CD4-positive, alpha-beta memory T cell (primary cell): ENCODE data around the gene ZDHHC12. TPM values are rescaled to one million over a fixed set of nuclear protein-coding genes. Genes with fewer than 3 reads are reported as not detected.

Experiments used
- CTCF ChIA-PET: fragments of 350-600 bp; sonication (Branson Sonifier 250); formaldehyde crosslinking; loops from one replicate; lab custom pipeline; 2021; ENCODE audit warnings: inconsistent platforms; ENCODE audit not compliant: partially characterized antibody; lab: Charles Lee
- POLR2A ChIA-PET: fragments of 350-600 bp; sonication (Branson Sonifier 250); formaldehyde crosslinking; loops from one replicate; lab custom pipeline; 2021; ENCODE audit not compliant: partially characterized antibody; lab: Charles Lee
- DNase-seq, 5 donors: peaks; one replicate each; pipeline versions ENCODE4 v3.0.0 to v3.0.0-alpha.2; 2020 to 2022; ENCODE audit warnings: mixed read lengths in 1 of 5
- H3K27ac ChIP-seq: one replicate; pipeline ENCODE4 v1.7.0; 2013; ENCODE audit warnings: low read depth, low read length
- H3K27me3 ChIP-seq: 2 replicates; pipeline ENCODE4 v1.7.0; 2013; ENCODE audit warnings: mild to moderate bottlenecking, low read length, moderate library complexity; ENCODE audit not compliant: insufficient read depth
- H3K36me3 ChIP-seq: 2 replicates; pipeline ENCODE4 v1.7.0; 2013; ENCODE audit warnings: mild to moderate bottlenecking, low read length, moderate library complexity; ENCODE audit not compliant: insufficient read depth
- H3K4me1 ChIP-seq: 2 replicates; pipeline ENCODE4 v1.7.0; 2013; ENCODE audit warnings: mild to moderate bottlenecking, low read length, moderate library complexity; ENCODE audit not compliant: insufficient read depth
- H3K4me3 ChIP-seq, 2 donors: one replicate each; pipeline ENCODE4 v1.7.0; 2013; ENCODE audit warnings: low read length in 2 of 2, mild to moderate bottlenecking in 1 of 2
- H3K9me3 ChIP-seq, 2 donors: one replicate each; pipeline ENCODE4 v1.7.0; 2013; ENCODE audit warnings: low read length in 2 of 2, control low read depth in 1 of 2; ENCODE audit not compliant: control insufficient read depth in 1 of 2
- H3K27ac Mint-ChIP-seq, 7 donors: one replicate each; pipeline ENCODE4 v1.8.0; 2020 to 2021; ENCODE audit warnings: mixed read lengths in 7 of 7, mild to moderate bottlenecking in 6 of 7, inconsistent platforms in 3 of 7, moderate library complexity in 3 of 7
- H3K27me3 Mint-ChIP-seq, 2 donors: one replicate each; pipeline ENCODE4 v1.8.0; 2020 to 2021; ENCODE audit warnings: mixed read lengths in 2 of 2
- H3K36me3 Mint-ChIP-seq, 2 donors: one replicate each; pipeline ENCODE4 v1.8.0; 2020 to 2021; ENCODE audit warnings: mixed read lengths in 2 of 2, inconsistent platforms in 1 of 2, mild to moderate bottlenecking in 1 of 2
- H3K4me1 Mint-ChIP-seq, 4 donors: one replicate each; pipeline ENCODE4 v1.8.0; 2020 to 2021; ENCODE audit warnings: mixed read lengths in 4 of 4, mild to moderate bottlenecking in 1 of 4
- H3K4me3 Mint-ChIP-seq, 8 donors: one replicate each; pipeline ENCODE4 v1.8.0; 2020 to 2021; ENCODE audit warnings: mixed read lengths in 8 of 8, mild to moderate bottlenecking in 7 of 8, moderate library complexity in 6 of 8, inconsistent platforms in 3 of 8
- H3K9me3 Mint-ChIP-seq, 8 donors: one replicate each; pipeline ENCODE4 v1.8.0; 2020 to 2021; ENCODE audit warnings: mixed read lengths in 8 of 8, mild to moderate bottlenecking in 5 of 8, inconsistent platforms in 3 of 8, moderate library complexity in 1 of 8
- intact Hi-C: fragments of 100-400 bp; cut with micrococcal nuclease; formaldehyde crosslinking; loops from one replicate; pipeline ENCODE4 v1.15.1; 2023
- polyA plus RNA-seq, 2 donors: library from polyadenylated mRNA; unstranded; fragments of 300-500 nt; fragmentation: Illumina TruSeq; gene quantifications; one replicate each; pipeline ENCODE4 v1.2.3, GENCODE V29; 2021
- total RNA-seq, 2 experiments: library from RNA; stranded (reverse); gene quantifications; one replicate each; pipeline ENCODE4 v1.2.3, GENCODE V29; 2021

The ZDHHC12 gene
- total and polyA plus RNA-seq, 4 experiments from 2014 or later = 24.6 to 75.7 (median 41.7) TPM

DNA sequence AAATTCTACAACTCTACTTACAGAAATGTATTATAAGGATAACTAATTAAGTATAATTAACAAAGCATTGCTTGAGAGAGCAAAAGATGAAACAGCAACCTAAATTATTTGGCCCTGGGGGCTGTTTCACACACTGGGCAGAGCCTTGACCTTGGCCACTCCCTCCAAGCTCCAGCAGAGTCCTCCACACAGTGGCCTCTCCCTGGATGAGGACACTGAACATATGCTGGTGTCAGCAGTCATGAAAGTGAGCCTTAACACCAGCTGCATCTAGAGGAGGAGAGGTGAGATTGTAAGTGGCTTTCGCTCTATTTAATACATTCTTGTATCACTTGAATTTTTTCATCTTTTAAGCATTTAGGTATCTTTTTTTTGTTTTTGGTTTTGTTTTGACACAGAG is 23.3 kb upstream of the ZDHHC12 start:
- Mint-ChIP-seq H3K27ac (no peak overlapping the region), H3K4me3 (no peak overlapping the region), H3K4me1 (no peaks in the 10 kb centered on the region), H3K9me3 (no peaks in the 10 kb centered on the region), H3K36me3 (peaks cover 7 to 17% of the 10 kb centered on the region in 2 donors), H3K27me3 (no peaks in the 10 kb centered on the region)
- no peaks in the 10 kb centered on the region for H3K9me3 ChIP-seq
- H3K36me3 ChIP-seq = peaks cover 11% of the 10 kb centered on the region
- no peak for DNase-seq
- H3K4me3 ChIP-seq = no peak overlapping the region
- H3K27ac ChIP-seq = no peak overlapping the region
- CTCF ChIA-PET = no interaction called here
- intact Hi-C loops = no loop called here
- H3K4me1 ChIP-seq = no peaks in the 10 kb centered on the region
- H3K27me3 ChIP-seq = no peaks in the 10 kb centered on the region
- POLR2A ChIA-PET = no interaction called here

DNA sequence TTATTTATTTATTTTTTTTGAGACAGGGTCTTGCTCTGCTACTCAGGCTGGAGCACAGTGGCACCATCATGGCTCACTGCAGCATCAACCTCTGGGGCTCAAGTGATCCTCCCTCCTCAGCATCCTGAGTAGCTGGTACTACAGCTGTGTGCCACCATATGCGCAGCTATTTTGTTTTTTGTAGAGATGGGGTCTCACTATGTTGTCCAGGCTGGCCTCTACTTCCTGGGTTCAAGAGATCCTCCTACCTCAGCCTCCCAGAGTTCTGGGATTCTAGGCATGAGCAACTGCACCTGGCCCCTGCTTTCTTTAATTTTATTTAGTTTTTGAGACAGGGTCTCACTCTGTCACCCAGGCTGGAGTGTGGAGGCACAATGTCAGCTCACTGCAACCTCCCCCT is 19.5 kb upstream of the ZDHHC12 start:
- intact Hi-C loops = no loop called here
- no peaks in the 10 kb centered on the region for H3K9me3 Mint-ChIP-seq
- H3K4me3 ChIP-seq = no peak overlapping the region
- ChIA-PET POLR2A (interaction anchor here (0.8 to 2.5 kb wide), 2 partner anchors 19 to 43 kb away, joined by 3 to 7 read pairs; partner anchors contain the start of genes TBC1D13 and ZDHHC12), CTCF (no interaction called here)
- H3K36me3 Mint-ChIP-seq = peaks cover 4 to 22% of the 10 kb centered on the region in 2 donors
- peak overlapping the region in 1 of 7 donors; percentile 4 for H3K27ac Mint-ChIP-seq
- H3K36me3 ChIP-seq = peaks cover 7% of the 10 kb centered on the region
- no peaks in the 10 kb centered on the region for H3K4me1 Mint-ChIP-seq
- H3K27me3 ChIP-seq = no peaks in the 10 kb centered on the region
- no peak for DNase-seq
- no peaks in the 10 kb centered on the region for H3K27me3 Mint-ChIP-seq
- no peak overlapping the region for H3K27ac ChIP-seq
- H3K9me3 ChIP-seq = no peaks in the 10 kb centered on the region
- H3K4me3 Mint-ChIP-seq = no peak overlapping the region
- H3K4me1 ChIP-seq = no peaks in the 10 kb centered on the region

DNA sequence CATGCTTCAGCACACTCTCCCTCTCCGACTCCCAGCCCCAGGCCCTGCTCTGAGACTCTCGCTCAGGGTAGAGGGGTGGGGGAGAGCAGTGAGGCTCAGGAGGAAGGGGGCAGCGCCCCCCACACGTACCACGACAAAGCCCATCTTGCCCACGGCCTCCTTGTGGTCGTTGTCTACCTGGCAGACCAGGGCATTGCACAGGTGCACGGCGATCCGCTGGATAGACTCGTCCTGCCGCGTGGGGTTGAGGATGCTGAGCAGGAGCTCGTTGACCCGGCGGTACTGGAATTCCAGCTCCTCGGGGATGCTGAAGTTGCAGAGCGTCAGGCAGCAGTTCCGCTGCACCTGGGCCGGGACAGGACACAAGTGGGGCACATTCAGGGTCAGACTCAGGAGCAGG is 18.5 kb upstream of the ZDHHC12 start:
- no peaks in the 10 kb centered on the region for H3K4me1 Mint-ChIP-seq
- Histone ChIP-seq H3K27ac (no peak overlapping the region), H3K36me3 (peaks cover 7% of the 10 kb centered on the region), H3K27me3 (no peaks in the 10 kb centered on the region), H3K4me3 (no peak overlapping the region), H3K9me3 (no peaks in the 10 kb centered on the region), H3K4me1 (no peaks in the 10 kb centered on the region)
- H3K9me3 Mint-ChIP-seq = no peaks in the 10 kb centered on the region
- ChIA-PET CTCF (interaction anchor here (1.1 kb wide), 1 partner anchor 76 kb away, joined by 3 read pairs; the partner anchor contains the start of gene ENDOG), POLR2A (interaction anchor here (1.1 to 2.5 kb wide), 2 partner anchors 18 to 29 kb away, joined by 4 to 7 read pairs; partner anchors contain the start of genes ZDHHC12 and ZER1)
- H3K4me3 Mint-ChIP-seq = no peak overlapping the region
- intact Hi-C loops = no loop called here
- peak overlapping the region in 1 of 7 donors; percentile 35 for H3K27ac Mint-ChIP-seq
- H3K27me3 Mint-ChIP-seq = no peaks in the 10 kb centered on the region
- DNase-seq = no peak
- peaks cover 7 to 25% of the 10 kb centered on the region in 2 donors for H3K36me3 Mint-ChIP-seq

- peak overlapping the region in 1 of 8 donors; percentile 23 for H3K4me3 Mint-ChIP-seq
- Histone ChIP-seq H3K36me3 (peaks cover 26% of the 10 kb centered on the region), H3K27ac (no peak overlapping the region), H3K4me3 (no peak overlapping the region), H3K9me3 (no peaks in the 10 kb centered on the region), H3K27me3 (no peaks in the 10 kb centered on the region), H3K4me1 (no peaks in the 10 kb centered on the region)
- H3K27me3 Mint-ChIP-seq = no peaks in the 10 kb centered on the region
- peaks cover 0 to 3% (median 0%) of the 10 kb centered on the region in 4 donors for H3K4me1 Mint-ChIP-seq
- ChIA-PET CTCF (interaction anchor here (0.6 to 1.4 kb wide), 5 partner anchors 11 to 617 kb away, joined by 3 to 4 read pairs (median 3); partner anchors contain the start of genes PKN3 and ZDHHC12), POLR2A (interaction anchor here (1.0 to 1.3 kb wide), 2 partner anchors 11 to 36 kb away, joined by 3 read pairs; partner anchors contain the start of genes ZDHHC12 and ZER1)
- intact Hi-C loops = no loop called here
- peaks cover 18 to 44% of the 10 kb centered on the region in 2 donors for H3K36me3 Mint-ChIP-seq
- H3K9me3 Mint-ChIP-seq = no peaks in the 10 kb centered on the region
- no peak for DNase-seq
- peak overlapping the region in 3 of 7 donors; percentile 51 to 74 (median 68) for H3K27ac Mint-ChIP-seq
Observed at GRCh38 chr9:128735373-128735772, 11.4 kb upstream of the ZDHHC12 start.

DNA sequence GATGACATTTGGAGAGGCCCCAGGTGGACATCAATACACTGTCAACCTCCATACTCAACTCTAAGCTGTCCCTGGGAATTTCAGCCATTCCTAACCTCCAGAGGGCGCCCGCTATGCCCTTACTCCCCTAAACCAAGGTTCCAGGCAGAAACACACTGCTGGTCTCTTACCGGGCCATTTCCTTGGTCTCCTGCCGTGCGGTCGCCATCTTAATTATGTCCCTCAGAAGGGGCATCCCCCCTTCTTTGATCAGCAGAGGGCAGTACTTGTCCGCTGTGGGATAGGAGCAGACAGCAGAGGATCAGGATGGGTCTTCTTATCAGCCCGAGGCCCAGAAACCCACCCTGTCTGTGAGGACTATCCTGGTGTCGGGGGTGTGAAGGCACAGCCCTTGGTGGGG is 9.3 kb upstream of the ZDHHC12 start:
- H3K4me3 ChIP-seq = no peak overlapping the region
- Mint-ChIP-seq H3K27ac (no peak overlapping the region), H3K4me3 (no peak overlapping the region), H3K27me3 (no peaks in the 10 kb centered on the region), H3K4me1 (peaks cover 0 to 3% (median 0%) of the 10 kb centered on the region in 4 donors), H3K36me3 (peaks cover 14 to 37% of the 10 kb centered on the region in 2 donors), H3K9me3 (no peaks in the 10 kb centered on the region)
- CTCF ChIA-PET = interaction anchor here (0.6 kb wide), 1 partner anchor 11 kb away, joined by 3 read pairs; no protein-coding TSS in a partner anchor
- DNase-seq = no peak
- no peaks in the 10 kb centered on the region for H3K27me3 ChIP-seq
- H3K27ac ChIP-seq = no peak overlapping the region
- POLR2A ChIA-PET = no interaction called here
- H3K36me3 ChIP-seq = peaks cover 18% of the 10 kb centered on the region
- no peaks in the 10 kb centered on the region for H3K4me1 ChIP-seq
- H3K9me3 ChIP-seq = no peaks in the 10 kb centered on the region
- intact Hi-C loops = no loop called here

- POLR2A ChIA-PET = no interaction called here
- no peaks in the 10 kb centered on the region for H3K4me1 ChIP-seq
- peaks cover 18% of the 10 kb centered on the region for H3K36me3 ChIP-seq
Observed at GRCh38 chr9:128732576-128732975, 8.6 kb upstream of the ZDHHC12 start.

DNA sequence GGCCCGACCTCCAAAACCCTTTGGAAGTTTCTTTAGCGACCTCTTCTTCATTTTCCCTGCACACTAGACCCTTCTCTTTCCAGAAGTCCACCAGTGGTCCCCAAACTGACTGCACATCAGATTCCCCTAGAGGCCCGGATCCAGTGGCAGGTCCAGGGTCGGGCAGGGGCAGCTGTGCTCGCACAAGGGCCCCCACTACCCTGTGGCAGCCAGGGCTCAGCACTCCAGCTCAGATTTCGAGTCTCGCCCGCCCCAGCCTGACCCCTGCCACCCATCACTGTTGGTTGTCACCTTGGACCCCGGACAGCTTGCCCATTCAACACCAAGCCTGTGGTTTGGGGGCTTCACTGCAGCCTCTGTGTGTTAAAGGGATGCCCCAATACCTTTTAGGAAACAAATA is 7.8 kb upstream of the ZDHHC12 start:
- no peaks in the 10 kb centered on the region for H3K27me3 Mint-ChIP-seq
- Histone ChIP-seq H3K27ac (no peak overlapping the region), H3K4me1 (no peaks in the 10 kb centered on the region), H3K27me3 (no peaks in the 10 kb centered on the region), H3K4me3 (no peak overlapping the region), H3K36me3 (peaks cover 18% of the 10 kb centered on the region), H3K9me3 (no peaks in the 10 kb centered on the region)
- peaks cover 9 to 30% of the 10 kb centered on the region in 2 donors for H3K36me3 Mint-ChIP-seq
- H3K4me3 Mint-ChIP-seq = no peak overlapping the region
- peaks cover 0 to 6% (median 1%) of the 10 kb centered on the region in 4 donors for H3K4me1 Mint-ChIP-seq
- H3K9me3 Mint-ChIP-seq = no peaks in the 10 kb centered on the region
- H3K27ac Mint-ChIP-seq = no peak overlapping the region
- DNase-seq = no peak
- ChIA-PET POLR2A (no interaction called here), CTCF (no interaction called here)
- intact Hi-C loops = no loop called here

More at GRCh38 chr9:128732576-128732975, 8.6 kb upstream of the ZDHHC12 start:
- Mint-ChIP-seq H3K27me3 (no peaks in the 10 kb centered on the region), H3K27ac (no peak overlapping the region), H3K36me3 (peaks cover 14 to 35% of the 10 kb centered on the region in 2 donors), H3K9me3 (no peaks in the 10 kb centered on the region), H3K4me3 (no peak overlapping the region), H3K4me1 (peaks cover 0 to 3% (median 0%) of the 10 kb centered on the region in 4 donors)
- no peaks in the 10 kb centered on the region for H3K9me3 ChIP-seq
- CTCF ChIA-PET = interaction anchor here (0.6 kb wide), 1 partner anchor 11 kb away, joined by 3 read pairs; no protein-coding TSS in a partner anchor
- intact Hi-C loops = no loop called here
- H3K27ac ChIP-seq = no peak overlapping the region
- H3K27me3 ChIP-seq = no peaks in the 10 kb centered on the region
- DNase-seq = no peak
- H3K4me3 ChIP-seq = no peak overlapping the region
